ENCODE data around the gene SLC5A4.

Gene SLC5A4

DNA sequence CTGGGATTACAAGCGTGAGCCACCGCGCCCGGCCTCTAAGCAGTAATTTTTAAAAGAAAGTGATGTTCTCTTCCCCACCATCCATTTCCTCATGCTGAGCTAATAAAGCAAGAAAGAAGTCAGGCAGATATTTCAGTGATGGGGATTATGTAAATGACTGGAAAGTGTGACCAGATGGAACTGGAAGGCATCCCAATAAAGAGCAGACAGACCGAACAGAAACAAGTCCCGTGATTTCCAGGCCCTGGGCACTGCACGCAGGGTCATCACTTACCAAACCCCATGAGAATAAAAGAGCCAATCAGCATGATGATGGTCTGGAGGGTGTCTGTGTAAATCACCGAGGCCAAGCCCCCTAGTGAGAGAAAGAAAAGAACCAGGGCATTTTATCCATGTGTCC lies 18.2 kb downstream of the SLC5A4 start:
- no peak for DNase-seq (ENCODE audit: low spot score)
- in situ Hi-C loops (cut with MboI; ENCODE audit: low pct_unique_long_range_greater_than_20kb, low sequenced_read_pairs, unreplicated experiment) = no loop called here
- TF ChIP-seq, protein P1, sequence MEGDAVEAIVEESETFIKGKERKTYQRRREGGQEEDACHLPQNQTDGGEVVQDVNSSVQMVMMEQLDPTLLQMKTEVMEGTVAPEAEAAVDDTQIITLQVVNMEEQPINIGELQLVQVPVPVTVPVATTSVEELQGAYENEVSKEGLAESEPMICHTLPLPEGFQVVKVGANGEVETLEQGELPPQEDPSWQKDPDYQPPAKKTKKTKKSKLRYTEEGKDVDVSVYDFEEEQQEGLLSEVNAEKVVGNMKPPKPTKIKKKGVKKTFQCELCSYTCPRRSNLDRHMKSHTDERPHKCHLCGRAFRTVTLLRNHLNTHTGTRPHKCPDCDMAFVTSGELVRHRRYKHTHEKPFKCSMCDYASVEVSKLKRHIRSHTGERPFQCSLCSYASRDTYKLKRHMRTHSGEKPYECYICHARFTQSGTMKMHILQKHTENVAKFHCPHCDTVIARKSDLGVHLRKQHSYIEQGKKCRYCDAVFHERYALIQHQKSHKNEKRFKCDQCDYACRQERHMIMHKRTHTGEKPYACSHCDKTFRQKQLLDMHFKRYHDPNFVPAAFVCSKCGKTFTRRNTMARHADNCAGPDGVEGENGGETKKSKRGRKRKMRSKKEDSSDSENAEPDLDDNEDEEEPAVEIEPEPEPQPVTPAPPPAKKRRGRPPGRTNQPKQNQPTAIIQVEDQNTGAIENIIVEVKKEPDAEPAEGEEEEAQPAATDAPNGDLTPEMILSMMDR (IDR thresholded peaks at IDR 0.05; ENCODE audit: extremely low read depth, insufficient read depth, missing control alignments) = no peak

DNA sequence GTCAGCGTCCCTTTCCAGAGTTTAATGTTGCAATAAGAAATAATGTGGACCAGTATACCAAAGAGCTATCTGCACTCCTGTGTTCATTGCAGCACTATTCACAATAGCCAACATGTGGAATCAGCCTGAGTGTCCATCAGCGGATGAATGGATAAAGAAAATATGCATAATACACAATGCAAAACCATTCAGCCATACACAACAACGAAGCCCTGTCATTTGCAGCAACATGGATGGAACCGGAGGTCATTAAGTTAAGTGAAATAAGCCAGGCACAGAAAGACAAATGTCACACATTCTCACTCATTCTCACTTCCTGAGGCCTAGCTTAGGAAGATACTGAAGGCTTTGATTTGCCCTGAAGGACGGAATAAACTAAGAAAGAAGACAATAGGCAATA lies 22.1 kb downstream of the SLC5A4 start:
- TF ChIP-seq, protein P1 (IDR thresholded peaks at IDR 0.05; ENCODE audit: extremely low read depth, insufficient read depth, missing control alignments) = no peak
- in situ Hi-C loops (cut with MboI; ENCODE audit: low pct_unique_long_range_greater_than_20kb, low sequenced_read_pairs, unreplicated experiment) = no loop called here
- no peak for DNase-seq (ENCODE audit: low spot score)

DNA sequence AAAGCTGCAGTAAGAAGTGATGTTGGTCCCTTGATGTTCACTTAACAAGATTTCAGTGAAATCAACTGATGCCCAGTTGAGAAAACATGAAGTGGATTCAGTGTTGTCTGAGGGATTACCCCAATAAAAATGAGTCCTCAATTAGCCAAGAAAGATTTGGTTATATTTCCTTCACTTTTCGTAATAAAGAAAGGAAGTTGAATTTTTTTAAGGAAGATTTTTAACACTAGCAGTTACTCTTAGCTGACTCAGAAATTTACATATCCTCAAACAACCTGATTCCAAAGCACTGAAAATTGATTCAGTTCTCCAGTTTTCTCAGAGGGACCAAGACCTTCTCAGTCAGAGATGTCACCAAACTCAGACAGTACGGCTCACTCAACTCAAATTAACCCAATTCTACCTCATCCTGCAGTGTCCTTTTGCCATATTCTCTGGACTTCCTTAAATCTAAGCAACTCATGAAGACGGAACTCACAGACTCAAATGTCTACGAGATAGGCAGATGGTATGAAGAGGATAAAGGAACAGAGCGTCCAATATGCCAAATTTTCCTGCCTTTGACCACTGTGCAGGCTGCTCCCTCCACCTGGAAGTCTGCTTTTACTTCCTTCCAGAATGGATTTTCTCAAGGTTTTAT lies 22.8 kb downstream of the SLC5A4 start:
- TF ChIP-seq, protein P1 (IDR thresholded peaks at IDR 0.05; ENCODE audit: extremely low read depth, insufficient read depth, missing control alignments) = no peak
- DNase-seq (ENCODE audit: low spot score) = no peak
- in situ Hi-C loops (cut with MboI; ENCODE audit: low pct_unique_long_range_greater_than_20kb, low sequenced_read_pairs, unreplicated experiment) = no loop called here

DNA sequence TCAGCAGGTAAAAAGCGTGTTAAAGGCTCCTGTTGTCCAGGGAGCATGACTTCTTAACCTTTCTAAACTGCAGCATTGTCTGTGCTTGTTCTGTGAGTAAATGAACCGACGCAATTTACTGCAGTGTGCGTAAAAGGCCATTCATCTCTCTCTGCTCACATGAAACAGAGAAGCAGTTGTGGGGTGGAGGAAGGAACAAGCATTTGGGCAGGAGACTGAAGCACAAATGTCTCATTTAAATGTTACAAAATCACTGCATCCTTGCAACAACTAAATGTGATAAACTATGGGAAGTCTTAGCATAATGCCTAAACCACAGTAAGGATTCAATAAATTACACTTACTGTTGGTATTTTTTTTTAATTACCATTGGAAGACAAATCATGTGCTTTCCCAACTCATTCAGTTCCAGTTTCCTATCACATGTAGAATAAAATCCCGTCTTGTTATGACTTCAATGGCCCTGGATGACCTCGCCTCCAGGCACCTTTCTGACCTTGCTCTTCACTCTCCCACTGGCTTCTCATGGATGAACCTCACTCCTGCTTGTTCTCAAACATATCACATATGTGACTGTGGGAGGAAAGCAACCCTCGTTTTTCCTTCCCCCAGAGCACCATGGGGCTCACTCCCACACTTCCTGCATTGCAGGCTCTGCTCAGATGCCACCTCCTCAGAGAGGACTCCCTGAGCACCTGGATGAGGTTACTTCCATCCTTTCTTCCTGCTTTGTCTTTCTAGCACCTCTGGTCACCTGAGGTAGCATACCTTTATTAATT lies 28.6 kb downstream of the SLC5A4 start:
- TF ChIP-seq, protein P1 (IDR thresholded peaks at IDR 0.05; ENCODE audit: extremely low read depth, insufficient read depth, missing control alignments) = no peak
- no peak for DNase-seq (ENCODE audit: low spot score)
- in situ Hi-C loops (cut with MboI; ENCODE audit: low pct_unique_long_range_greater_than_20kb, low sequenced_read_pairs, unreplicated experiment) = no loop called here

DNA sequence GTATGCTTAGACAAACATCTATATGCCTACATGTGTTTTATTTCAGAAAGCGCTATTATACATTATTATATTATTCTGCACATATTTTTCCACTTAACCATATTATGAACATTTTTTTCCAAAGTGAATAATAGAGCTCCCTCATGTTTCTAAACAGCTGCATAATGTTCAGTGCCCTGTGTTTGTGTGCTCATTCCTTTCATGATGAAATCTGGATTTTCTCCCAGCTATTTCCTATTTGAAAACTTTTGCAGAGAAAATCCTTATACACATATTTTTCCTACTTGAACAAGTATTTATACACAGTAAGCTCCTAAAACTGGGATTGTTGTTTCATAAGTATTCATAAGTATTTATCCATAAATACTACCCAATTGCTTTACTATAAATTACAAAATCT lies 32.2 kb downstream of the SLC5A4 start:
- in situ Hi-C loops (cut with MboI; ENCODE audit: low pct_unique_long_range_greater_than_20kb, low sequenced_read_pairs, unreplicated experiment) = no loop called here
- TF ChIP-seq, protein P1 (IDR thresholded peaks at IDR 0.05; ENCODE audit: extremely low read depth, insufficient read depth, missing control alignments) = no peak
- DNase-seq (ENCODE audit: low spot score) = no peak

DNA sequence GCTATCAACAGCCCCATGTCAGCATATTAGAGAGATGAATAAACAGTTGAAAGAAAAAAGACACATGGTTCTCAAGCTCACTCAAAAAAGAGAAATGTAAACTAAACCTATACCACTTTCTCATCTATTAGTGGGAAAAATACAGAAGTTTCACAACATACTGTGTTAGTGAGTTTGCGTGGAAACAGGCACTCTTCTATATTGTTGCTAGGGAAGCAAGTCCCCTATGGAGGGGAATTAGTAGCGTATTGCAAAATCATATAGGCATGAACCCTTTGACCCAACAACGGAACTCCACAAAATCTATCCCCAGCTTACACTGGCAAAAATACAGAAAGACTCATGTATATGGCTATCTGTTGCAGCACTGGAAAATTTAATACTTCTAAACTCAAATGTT lies 36.1 kb downstream of the SLC5A4 start:
- in situ Hi-C loops (cut with MboI; ENCODE audit: low pct_unique_long_range_greater_than_20kb, low sequenced_read_pairs, unreplicated experiment) = no loop called here
- no peak for DNase-seq (ENCODE audit: low spot score)
- TF ChIP-seq, protein P1 (IDR thresholded peaks at IDR 0.05; ENCODE audit: extremely low read depth, insufficient read depth, missing control alignments) = no peak

All from GM13977 (cell line).